HG02973 (cell line): Measurements from ENCODE around the gene YAF2.
A peak's percentile ranks its signal among the peaks of the same experiment; 100 is the strongest.
"Not testable (repeated sequence)": the region's sequence is repeated elsewhere in the genome, so short reads cannot be mapped to it uniquely, and the experiment has no call there.

Source experiments
- ATAC-seq: cut with Tn5 transposase; IDR thresholded peaks from one replicate; pipeline ENCODE4 v1.9.1; 2021; ENCODE audit warnings: moderate library complexity; ENCODE audit not compliant: unreplicated experiment

The YAF2 gene

DNA sequence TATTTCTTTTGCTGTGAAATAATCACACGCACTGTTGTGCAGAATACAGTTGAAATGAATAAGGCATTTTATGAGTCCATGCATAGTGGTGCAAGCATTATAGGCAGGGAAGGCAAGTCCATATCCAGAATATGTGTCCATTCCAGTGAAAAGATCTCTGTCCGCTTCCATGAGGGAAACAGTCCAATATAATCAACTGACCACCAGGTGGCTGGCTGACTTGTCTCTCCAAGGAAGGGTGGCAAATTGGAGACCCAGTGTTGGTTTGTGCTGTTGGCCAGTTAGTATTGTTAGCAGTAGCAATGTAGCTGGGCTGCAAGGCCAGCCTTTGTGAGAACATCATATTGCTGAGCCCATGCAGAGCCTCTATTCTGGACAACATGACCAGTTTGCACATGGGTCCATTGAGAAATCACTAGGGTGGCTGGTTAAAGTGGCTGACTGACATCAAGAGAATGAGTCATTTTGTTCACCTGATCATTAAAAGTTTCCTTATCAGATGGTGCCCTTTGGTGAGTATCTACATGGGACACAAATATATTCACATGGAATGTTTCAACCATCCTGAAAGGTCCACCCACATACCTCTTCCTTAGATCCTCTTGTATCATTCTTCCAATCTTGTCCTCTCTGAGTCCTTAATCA, 17.3 kb upstream of the YAF2 start:
- no peak for ATAC-seq

DNA sequence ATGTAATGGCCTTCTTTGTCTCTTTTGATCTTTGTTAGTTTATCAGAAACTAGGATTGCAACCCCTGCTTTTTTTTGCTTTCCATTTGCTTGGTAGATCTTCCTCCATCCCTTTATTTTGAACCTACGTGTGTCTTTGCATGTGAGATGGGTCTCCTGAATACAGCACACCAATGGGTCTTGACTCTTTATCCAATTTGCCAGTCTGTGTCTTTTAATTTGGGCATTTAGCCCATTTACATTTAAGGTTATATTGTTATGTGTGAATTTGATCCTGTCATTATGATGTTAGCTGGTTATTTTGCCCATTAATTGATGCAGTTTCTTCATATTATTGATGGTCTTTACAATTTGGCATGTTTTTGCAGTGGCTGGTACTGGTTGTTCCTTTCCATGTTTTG, 14.6 kb upstream of the YAF2 start:
- ATAC-seq: not testable (repeated sequence)

DNA sequence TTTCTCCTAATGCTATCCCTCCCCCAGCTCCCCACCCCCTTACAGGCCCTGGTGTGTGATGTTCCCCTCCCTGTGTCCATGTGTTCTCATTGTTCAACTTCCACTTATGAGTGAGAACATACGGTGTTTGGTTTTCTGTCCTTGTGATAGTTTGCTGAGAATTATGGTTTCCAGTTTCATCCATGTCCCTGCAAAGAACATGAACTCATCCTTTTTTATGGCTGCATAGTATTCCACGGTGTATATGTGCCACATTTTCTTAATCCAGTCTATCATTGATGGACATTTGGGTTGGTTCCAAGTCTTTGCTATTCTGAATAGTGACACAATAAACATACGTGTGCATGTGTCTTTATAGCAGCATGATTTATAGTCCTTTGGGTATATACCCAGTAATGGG, 11.0 kb upstream of the YAF2 start:
- not testable (repeated sequence) for ATAC-seq

DNA sequence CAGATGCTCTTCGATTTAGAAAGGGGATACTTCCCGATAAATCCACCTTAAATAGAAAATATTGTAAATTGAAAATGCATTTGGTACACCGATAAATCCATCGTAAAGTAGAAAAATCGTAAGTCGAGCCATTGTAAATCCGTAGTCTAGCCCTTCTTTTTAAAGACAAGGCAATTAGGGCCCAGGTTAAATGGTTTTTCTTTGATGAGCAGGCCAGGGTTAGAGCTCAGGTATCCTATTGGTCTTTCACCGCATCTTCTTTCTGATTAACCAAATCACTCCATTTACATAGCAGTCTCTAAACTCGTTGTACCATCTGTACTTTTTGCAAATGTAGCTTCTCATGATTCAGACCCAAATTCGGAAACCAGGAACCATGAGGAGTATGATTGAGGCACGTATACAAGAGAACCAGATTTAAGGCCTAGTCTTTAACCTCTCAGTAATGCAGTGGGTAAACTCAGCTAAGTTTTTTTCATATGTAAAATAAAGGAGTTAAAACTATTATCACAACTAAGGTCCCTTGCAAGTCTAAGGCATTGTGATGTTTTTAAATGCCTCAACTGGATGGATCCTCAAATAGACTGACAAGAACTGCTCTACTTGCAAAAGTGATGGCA, 2.2 kb upstream of the YAF2 start:
- ATAC-seq: no peak

DNA sequence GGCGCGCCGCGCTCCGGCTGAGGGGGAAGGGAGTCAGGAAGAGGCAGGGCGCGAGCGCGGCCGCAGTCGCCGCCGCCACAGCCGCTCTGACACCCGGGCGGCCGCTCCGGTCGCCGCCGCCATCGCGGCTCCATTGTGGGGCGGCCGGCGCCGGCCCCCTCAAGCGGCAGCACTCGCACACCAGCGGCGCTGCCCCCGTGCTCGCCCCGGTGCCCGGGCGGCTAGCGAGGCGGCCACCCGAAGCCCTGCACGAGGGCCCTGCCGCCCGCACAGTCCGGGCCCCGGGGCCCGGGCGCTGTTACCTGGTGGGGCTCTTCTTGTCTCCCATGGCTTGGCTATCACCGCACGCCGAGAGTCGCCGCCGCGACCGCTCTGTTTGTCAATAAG, 202 bp downstream of the YAF2 start:
- ATAC-seq: peak; percentile 24

DNA sequence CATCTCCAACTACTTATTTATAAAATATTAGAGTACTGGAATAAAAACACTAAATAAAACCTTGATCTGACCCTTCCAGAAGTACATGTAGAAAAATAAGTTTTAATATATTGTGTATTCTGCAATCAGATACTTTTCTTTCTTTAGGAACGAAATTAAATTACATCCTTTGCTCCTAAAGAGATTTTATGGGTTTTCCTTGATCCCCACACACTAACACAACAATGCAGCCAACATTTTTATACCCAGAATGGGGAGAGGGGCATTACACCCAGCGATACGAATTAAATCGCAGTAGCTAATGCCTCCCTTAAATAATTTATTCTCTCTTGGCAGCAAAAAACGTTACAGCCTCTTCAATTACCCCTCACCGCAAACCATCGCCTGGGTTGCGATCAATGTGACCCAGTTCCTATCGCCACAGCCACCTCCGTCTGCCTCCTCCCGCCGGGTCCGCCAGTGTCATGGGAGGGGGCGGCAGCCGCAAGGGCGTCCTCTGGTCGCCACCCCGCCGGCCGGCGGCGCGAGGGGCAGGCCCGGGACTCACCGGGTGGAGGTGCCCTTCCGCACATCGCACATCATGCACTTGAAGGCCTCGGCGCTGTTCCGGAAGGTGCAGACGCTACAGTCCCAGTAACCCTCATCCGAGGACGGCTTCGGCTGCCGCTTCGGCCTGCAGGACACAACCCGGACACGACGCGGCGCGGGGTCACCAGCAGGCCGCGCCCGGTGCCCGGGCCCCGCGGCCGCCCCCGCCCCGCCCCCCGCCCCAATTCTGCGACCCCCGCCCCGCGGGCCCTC, 796 bp downstream of the YAF2 start:
- peak; percentile 79 for ATAC-seq

DNA sequence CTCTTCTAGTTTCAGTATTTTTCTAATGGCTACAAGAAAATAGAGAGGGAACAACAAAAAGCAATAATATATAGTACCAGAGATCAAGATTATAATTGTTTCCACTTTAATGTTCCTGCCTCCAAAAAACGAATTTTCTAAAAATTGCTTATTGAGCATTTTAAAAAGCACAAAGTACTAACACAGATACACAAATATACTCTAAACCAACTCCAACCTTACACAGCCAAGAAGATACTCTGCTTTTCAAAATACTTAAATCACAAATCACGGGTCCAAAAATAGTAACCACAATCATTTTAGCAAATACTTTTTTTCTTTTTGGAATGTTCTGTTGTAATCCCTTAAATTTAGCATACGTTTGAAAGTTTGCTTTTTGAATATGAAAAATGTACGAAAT, 2.0 kb downstream of the YAF2 start:
- ATAC-seq: no peak

DNA sequence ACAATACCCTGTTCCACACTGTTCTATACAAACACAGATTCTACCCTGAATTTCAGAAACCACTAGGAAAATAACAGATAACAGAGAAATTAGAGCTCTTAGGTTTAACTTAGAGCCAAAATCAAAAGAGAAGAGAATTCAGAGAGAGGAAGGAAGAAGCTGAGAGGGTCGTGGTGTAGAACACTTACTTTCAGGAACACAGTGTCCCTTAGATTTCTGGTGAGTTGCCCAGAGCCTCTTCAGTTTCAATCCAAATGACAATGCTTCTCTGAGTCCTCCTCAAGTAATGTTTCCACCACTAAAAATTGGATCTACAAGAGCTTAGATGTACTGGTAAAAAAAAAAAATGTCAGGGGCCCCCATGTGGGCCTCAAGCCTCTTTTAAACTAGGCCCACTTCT, 2.6 kb downstream of the YAF2 start:
- no peak for ATAC-seq

DNA sequence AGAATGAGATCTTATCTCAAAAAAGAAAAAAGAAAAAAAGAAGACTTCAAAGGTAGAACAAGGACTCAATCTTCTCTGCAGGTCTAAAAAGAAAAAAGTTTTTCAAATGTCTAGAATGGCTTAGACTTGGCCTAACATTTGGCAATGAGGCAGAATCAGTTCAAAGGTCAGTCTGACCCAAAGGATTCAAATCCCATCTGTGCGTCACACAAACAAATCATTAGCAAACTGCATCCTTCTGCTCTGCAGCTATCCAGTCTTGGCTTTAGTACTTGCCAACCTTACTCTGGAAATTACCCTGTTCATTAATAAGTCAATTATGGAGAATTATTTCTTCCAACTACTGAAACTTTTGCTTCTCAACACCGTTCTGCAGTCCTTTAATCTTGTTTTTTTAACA, 3.1 kb downstream of the YAF2 start:
- no peak for ATAC-seq

DNA sequence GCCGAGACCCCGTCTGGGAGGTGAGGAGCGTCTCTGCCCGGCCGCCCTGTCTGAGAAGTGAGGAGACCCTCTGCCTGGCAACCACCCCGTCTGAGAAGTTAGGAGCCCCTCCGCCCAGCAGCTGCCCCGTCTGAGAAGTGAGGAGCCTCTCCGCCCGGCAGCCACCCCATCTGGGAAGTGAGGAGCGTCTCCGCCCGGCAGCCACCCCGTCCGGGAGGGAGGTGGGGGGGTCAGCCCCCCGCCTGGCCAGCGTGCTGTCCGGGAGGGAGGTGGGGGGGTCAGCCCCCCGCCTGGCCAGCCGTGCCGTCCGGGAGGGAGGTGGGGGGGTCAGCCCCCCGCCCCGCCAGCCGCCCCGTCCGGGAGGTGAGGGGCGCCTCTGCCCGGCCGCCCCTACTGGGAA, 10.5 kb downstream of the YAF2 start:
- ATAC-seq: not testable (repeated sequence)

DNA sequence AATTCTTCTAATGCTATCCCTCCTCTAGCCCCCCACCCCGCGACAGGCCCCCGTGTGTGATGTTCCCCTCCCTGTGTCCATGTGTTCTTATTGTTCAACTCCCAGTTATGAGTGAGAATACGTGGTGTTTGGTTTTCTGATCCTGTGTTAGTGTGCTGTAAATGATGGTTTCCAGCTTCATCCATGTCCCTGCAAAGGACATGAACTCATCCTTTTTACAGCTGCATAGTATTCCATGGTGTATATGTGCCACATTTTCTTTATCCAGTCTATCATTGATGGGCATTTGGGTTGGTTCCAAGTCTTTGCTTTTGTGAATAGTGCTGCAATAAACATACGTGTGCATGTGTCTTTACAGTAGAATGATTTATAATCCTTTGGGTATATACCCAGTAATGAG, 13.5 kb downstream of the YAF2 start:
- not testable (repeated sequence) for ATAC-seq

DNA sequence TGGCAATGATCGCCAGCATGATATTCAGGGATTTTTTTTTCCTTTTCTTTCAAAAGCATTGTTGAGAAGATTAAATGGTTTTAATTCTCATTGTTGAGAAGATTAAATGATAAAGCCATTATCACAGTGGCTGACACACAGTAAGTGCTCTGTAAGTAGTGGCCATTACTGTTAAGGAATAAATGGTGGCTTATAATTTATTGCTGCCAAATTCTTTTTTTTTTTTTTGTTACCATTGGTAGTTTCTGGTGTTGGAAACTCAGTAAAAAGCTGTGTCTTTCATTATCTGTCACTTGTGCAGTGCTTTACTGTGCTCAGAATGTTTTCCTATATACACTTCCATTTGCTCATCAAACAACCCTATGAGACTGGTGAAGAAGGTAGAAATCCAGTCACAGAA, 15.3 kb downstream of the YAF2 start:
- ATAC-seq: no peak

DNA sequence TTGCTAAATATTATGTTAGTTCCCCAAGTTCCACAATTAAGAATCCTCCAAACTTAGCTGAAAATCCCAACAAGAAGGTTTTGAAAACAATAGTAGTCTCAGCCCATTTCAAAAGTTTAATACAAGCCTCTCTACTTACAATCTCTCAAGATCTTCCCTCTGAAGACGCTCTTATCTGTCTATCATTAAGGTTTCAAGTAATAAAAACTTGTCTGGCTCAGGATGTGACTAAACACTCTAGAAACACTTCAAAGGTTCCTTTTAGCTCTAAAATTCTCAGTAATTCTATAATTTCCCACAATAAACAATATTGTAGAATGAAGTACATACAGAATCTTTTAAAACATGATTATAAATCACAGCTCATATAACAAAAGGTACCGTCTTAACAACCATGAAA, 16.3 kb downstream of the YAF2 start:
- ATAC-seq: no peak

DNA sequence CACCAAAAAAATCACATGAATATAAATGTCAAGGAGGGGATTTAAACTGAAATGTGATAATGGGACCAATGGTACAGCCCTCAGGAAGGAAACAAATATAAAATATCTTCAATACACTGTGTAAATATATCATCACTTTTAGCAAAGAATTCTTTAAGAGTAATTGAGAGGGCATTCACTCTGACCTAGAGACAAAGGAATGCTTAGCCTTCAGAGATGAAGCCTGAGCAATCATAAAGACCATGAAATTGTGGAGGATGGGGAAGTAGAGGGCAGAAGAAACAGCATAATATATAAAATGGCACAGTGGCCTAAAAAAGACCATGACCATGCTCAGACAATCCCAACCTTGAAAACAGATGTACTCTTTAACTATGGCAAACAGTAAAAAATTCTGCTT, 20.4 kb downstream of the YAF2 start:
- no peak for ATAC-seq

DNA sequence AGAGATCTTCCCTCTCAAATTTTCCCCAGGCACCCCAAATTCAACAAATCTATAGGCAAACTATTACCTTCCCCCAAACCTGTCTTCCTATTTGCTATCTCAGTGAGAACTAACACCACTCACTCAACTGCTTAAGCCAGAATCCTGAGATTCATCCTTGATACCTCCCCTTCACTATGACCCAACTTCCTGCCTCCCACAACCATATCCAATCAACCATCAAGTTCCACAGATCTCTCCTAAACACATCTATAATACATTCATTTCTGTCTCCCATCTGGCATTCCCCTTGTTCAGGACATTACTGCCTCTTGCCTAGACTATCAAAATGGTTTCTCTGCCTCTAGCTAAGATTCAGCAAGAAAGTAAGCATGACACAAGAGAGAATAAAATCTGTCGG, 21.3 kb downstream of the YAF2 start:
- ATAC-seq: no peak

DNA sequence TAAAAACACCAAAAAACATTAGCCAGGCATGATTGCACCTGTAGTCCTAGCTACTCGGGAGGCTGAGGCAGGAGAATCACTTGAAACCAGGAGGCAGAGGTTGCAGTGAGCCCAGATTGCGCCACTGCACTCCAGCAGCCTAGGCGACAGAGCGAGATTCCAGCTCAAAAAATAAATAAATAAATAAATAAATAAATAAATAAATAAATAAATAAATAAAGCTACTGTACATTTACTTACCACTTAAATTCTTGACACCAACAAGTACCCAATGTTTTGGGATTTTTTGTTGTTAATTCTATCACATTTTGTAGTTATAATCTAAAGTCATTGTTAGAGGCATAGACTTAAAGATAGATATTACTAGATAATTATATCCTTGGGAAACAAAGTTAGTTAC, 22.3 kb downstream of the YAF2 start:
- not testable (repeated sequence) for ATAC-seq

DNA sequence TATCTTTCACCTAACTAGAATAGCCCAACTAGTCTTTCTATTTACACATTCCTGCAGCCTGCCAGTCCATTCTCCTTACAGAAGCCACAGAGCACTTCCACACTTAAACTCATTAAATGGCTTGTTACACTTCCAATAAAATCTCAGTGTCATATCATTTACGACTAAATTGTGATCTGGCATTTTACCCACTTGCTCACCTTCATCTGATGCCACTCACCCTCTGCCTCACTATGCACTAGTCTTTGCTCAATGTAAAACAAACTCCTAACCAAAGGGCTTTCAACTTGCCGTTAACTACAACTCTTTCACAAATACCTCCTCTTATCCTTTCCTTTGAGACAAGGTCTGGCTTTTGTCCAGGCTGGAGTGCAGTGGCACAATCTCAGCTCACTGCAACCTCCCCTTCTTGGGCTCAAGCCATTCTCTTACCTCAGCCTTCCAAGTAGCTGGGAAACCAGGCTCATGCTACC, 24.1 kb downstream of the YAF2 start:
- no peak for ATAC-seq

DNA sequence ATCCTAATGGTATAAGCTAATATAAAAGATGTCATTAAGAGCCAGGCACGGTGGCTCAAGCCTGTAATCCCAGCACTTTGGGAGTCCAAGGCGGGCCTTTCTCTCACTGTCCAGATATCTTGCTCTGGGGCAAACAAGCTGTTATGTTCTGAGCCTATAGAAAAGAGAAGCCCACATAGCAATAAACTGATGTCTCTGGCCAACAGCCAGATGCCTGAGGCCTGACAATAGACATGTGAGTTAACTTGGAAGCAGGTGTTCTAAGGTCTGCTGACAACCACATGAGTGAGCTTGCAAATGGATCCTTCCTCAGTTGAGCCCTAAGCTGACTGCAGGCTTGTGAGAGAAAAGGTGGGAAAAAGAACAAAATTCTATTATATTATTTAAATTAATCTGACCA, 25.0 kb downstream of the YAF2 start:
- no peak for ATAC-seq

DNA sequence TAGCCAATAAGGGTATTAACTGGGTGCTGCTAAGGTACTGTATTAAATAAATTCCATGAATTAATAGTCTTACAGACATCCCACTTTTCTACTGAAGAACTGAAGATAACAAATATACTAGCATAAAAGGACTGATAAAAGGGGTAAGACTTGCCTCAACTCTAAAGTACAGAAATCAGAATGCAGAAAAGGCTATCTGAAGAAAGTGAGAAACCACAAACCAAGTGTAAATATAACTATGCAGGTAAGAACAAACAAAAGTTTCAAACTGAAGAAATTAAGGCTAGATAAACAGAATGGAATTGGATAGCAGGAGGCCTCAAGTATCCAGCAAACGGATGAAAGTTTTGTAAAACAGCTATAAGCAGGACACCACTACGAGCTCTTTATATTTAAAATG, 29.5 kb downstream of the YAF2 start:
- no peak for ATAC-seq

DNA sequence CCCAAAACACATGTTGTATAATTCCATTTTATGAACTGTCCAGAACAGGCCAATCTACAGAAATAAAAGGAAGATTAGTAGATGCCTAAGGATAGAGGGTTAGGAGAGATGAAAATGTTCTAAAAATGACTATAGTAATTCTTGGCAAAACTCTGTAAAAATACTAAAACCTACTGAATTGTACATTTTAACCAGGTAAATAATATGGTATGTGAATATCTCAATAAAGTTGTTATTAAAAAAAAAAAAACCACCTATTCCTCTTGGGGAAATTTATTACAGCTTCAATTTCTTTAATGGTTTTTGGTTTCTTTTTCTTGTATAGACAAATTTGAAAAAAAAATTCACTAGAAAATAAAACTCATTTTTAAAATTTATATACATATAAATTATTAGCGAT, 33.2 kb downstream of the YAF2 start:
- ATAC-seq: no peak

DNA sequence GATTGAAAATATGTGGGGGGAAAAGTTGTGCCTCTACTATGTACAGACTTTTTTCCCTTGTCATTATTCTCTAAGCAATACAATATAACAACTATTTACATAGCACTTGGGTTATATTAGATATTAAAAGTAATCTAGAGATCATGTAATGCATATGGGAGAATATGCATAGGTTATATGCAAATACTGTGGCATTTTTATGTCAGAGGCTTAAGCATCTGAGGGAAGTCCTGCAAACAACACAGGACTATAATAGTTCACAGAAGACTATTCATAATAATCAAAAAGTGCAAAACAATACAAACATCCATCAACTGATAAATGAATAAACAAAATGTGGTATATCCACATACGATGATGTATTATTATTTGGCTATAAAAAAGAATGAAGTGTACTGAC, 33.7 kb downstream of the YAF2 start:
- no peak for ATAC-seq

DNA sequence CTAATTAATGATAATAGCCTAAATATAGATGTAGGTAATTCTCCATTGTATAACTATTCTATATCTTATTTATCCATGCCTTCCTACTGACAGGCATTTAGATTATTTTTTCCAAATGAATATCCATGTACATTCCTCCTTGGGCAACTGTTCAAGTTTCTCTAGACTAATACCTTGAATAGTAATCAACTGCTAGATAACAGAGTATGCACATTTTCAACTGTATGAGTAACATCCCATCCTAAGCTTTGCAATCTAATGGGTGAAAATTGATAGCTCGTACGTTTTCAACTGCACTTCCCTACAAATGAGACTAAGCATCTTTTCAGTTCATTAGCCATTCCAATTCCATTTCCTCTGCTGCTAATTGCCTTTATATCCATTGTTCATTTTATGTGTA, 37.0 kb downstream of the YAF2 start:
- no peak for ATAC-seq
